ENCODE data around the gene SLC25A11. TPM values are rescaled to one million over a fixed set of nuclear protein-coding genes. Genes with fewer than 3 reads are reported as not detected.

Gene SLC25A11
- total RNA-seq, 1 experiment from 2014 or later, result 75.1 TPM

DNA sequence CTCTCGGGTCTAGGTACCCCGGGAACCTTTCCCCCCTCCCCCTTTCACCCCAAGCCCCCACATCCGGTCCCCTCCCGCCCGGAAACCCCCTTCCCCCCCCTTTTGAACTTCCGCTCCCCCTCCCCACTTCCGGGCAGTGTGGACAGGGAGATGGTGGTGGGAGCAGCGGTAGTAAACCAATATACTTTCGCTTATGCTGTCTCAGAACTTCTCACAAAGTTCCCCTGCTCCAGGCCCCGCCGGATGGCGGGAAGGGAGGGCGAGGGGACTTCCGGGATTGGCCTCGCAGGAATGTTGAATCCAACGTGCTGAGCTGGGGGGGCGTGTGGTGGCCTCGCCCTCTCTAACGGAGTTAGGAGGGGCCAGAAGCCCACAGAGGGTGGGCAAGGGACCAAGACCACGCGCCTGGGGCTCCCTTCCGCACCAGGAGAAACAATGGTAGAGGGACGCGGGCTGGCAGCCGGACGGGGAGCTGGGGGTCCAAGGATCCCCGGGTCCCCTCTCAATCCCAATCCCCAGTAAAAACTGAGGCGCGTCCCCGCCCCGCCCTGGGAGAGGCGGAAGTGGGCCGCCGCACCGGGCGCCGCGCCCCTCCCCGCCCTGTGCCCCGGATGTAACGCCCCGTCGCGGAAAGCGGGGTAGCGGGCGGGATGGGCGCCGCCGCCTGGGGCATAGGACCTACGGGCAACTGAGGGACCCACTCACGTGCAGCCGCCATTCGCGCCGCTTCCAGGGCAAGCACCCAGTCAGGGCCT, 7.7 kb upstream of the SLC25A11 start:
- Histone ChIP-seq H2AFZ (ENCODE audit: low read depth, low read length, poor library complexity, severe bottlenecking) (no peak overlapping the region), H3K27ac (ENCODE audit: low read depth, low read length) (peak overlapping the region; percentile 99), H3K4me3 (replicated peaks in 1 of 2; ENCODE audit: low read depth in 1 of 2, low read length in 2 of 2) (peak overlapping the region; percentile 96 to 97), H3K4me1 (ENCODE audit: control insufficient read depth in 1 of 2, insufficient read depth in 2 of 2, low read length in 2 of 2) (peaks cover 35 to 63% of the 10 kb centered on the region in 2 experiments), H3K9me3 (ENCODE audit: control insufficient read depth in 1 of 2, insufficient read depth in 1 of 2, low read depth in 1 of 2, low read length in 2 of 2) (no peaks in the 10 kb centered on the region), H3K9ac (ENCODE audit: low read length) (peak overlapping the region; percentile 97), H3K36me3 (ENCODE audit: control insufficient read depth in 1 of 2, insufficient read depth in 2 of 2, low read length in 2 of 2) (peaks cover 9 to 22% of the 10 kb centered on the region in 2 experiments; a peak in 2 of 4 replicates), H3K27me3 (ENCODE audit: insufficient read depth, low read length) (no peaks in the 10 kb centered on the region), H3K79me2 (ENCODE audit: insufficient read depth, low read length) (peaks cover 70% of the 10 kb centered on the region), H3K9me2 (ENCODE audit: insufficient read depth) (no peaks in the 10 kb centered on the region), H3K4me2 (ENCODE audit: low read length) (peak overlapping the region; percentile 100), H4K20me1 (ENCODE audit: insufficient read depth) (peaks cover 12% of the 10 kb centered on the region; the same call in 1 of the 2 replicates)
- CTCF ChIA-PET, result interaction anchor here (1.4 kb wide), 1 partner anchor 7 kb away, joined by 3 read pairs; the partner anchor contains the start of genes RNF167 and SLC25A11
- intact Hi-C loops (cut with micrococcal nuclease), result loop anchor here (1.0 to 5.0 kb wide), 2 partner anchors 7 to 40 kb away; partner anchors contain the start of genes CAMTA2, RNF167 and SLC25A11
- RAD21 ChIA-PET (ENCODE audit: low non-redundant PET in 1 of 2, low total read pairs in 2 of 2, uncharacterized antibody in 2 of 2, unreplicated experiment in 2 of 2), result interaction anchor here in 1 of 2 experiments (1.1 kb wide), 1 partner anchor 20 kb away, joined by 3 read pairs; the partner anchor contains the start of gene SPAG7
- TF ChIP-seq CTCF (IDR thresholded peaks at IDR 0.05 in 2 of 3, conservative IDR thresholded peaks at IDR 0.05 in 1 of 3; ENCODE audit: borderline replicate concordance in 1 of 3, insufficient read depth in 1 of 3, low read depth in 2 of 3, low read length in 2 of 3) (no peak), POLR2AphosphoS5 (IDR thresholded peaks at IDR 0.05; ENCODE audit: low read depth, low read length) (0 out of 2 replicates have a peak, but pooled peaks have one; percentile 7), ZNF274 (IDR thresholded peaks at IDR 0.05; ENCODE audit: low read depth, low read length) (no peak), SIN3A (IDR thresholded peaks at IDR 0.05; ENCODE audit: low read depth) (peak; percentile 32; the same call in 1 of the 2 replicates)
- ATAC-seq (peak; percentile 19), DNase-seq (ENCODE audit: low read depth, low spot score) (no peak)
- BruUV-seq (replicated peaks), result no TSS peak
- POLR2A ChIA-PET, result interaction anchor here (1.4 to 4.7 kb wide), 3 partner anchors 7 to 20 kb away, joined by 5 to 45 read pairs (median 14); partner anchors contain the start of genes RNF167, SLC25A11 and SPAG7
